Activated CD4-positive, alpha-beta memory T cell treated with anti-CD3 and anti-CD28 coated beads for 36 hours (primary cell): ENCODE data around the gene ADAMTSL3. TPM values are rescaled to one million over a fixed set of nuclear protein-coding genes. Genes with fewer than 3 reads are reported as not detected.
"Not testable (repeated sequence)": the region's sequence is repeated elsewhere in the genome, so short reads cannot be mapped to it uniquely, and the experiment has no call there.

ENCODE experiments used
- CTCF ChIA-PET: fragments of 350-600 bp; sonication (Branson Sonifier 250); formaldehyde crosslinking; loops from one replicate; lab custom pipeline; 2021; ENCODE audit warnings: antibody characterized with exemption, inconsistent platforms; lab: Charles Lee
- POLR2A ChIA-PET: fragments of 350-600 bp; sonication (Branson Sonifier 250); formaldehyde crosslinking; loops from one replicate; lab custom pipeline; 2021; ENCODE audit warnings: antibody characterized with exemption; lab: Charles Lee
- DNase-seq: peaks from one replicate; pipeline ENCODE4 v3.0.0-alpha.2; 2020
- H3K27ac Mint-ChIP-seq: one replicate; pipeline ENCODE4 v1.8.0; 2021; ENCODE audit warnings: mixed read lengths
- H3K27me3 Mint-ChIP-seq: one replicate; pipeline ENCODE4 v1.8.0; 2021; ENCODE audit warnings: mixed read lengths
- H3K36me3 Mint-ChIP-seq: one replicate; pipeline ENCODE4 v1.8.0; 2021; ENCODE audit warnings: mixed read lengths
- H3K4me1 Mint-ChIP-seq: one replicate; pipeline ENCODE4 v1.8.0; 2021; ENCODE audit warnings: low read depth, mixed read lengths
- H3K4me3 Mint-ChIP-seq: one replicate; pipeline ENCODE4 v1.8.0; 2021; ENCODE audit warnings: mild to moderate bottlenecking, mixed read lengths
- H3K9me3 Mint-ChIP-seq: one replicate; pipeline ENCODE4 v1.8.0; 2021; ENCODE audit warnings: mixed read lengths
- intact Hi-C: fragments of 100-400 bp; cut with micrococcal nuclease; formaldehyde crosslinking; loops from one replicate; pipeline ENCODE4 v1.15.1; 2023
- total RNA-seq, 2 experiments: library from RNA; stranded (reverse); gene quantifications; one replicate each; pipeline ENCODE4 v1.2.3, GENCODE V29; 2021

Gene ADAMTSL3
- total RNA-seq, 2 experiments from 2014 or later = not detected

GRCh38 chr15:83960192-83960829 lies 306.4 kb downstream of the ADAMTSL3 start:
- POLR2A ChIA-PET = no interaction called here

GRCh38 chr15:83961311-83961710 lies 307.4 kb downstream of the ADAMTSL3 start:
- POLR2A ChIA-PET = no interaction called here

More at GRCh38 chr15:83960192-83960829, 306.4 kb downstream of the ADAMTSL3 start:
- peaks cover 1% of the 10 kb centered on the region for H3K27me3 Mint-ChIP-seq
- no peak overlapping the region for H3K27ac Mint-ChIP-seq
- peaks cover 14% of the 10 kb centered on the region for H3K9me3 Mint-ChIP-seq
- intact Hi-C loops = no loop called here
- CTCF ChIA-PET = no interaction called here
- DNase-seq = no peak
- H3K4me1 Mint-ChIP-seq = no peaks in the 10 kb centered on the region
- no peak overlapping the region for H3K4me3 Mint-ChIP-seq
- peaks cover 5% of the 10 kb centered on the region for H3K36me3 Mint-ChIP-seq

GRCh38 chr15:83964967-83965366 lies 311.0 kb downstream of the ADAMTSL3 start:
- H3K27ac Mint-ChIP-seq, H3K4me3 Mint-ChIP-seq, H3K4me1 Mint-ChIP-seq, H3K27me3 Mint-ChIP-seq, DNase-seq, POLR2A ChIA-PET, CTCF ChIA-PET, intact Hi-C loops, H3K36me3 Mint-ChIP-seq: not testable (repeated sequence)
- H3K9me3 Mint-ChIP-seq = peaks cover 24% of the 10 kb centered on the region

More at GRCh38 chr15:83961311-83961710, 307.4 kb downstream of the ADAMTSL3 start:
- Mint-ChIP-seq H3K9me3 (peaks cover 14% of the 10 kb centered on the region), H3K27ac (no peak overlapping the region), H3K4me3 (no peak overlapping the region), H3K4me1 (no peaks in the 10 kb centered on the region), H3K27me3 (peaks cover 1% of the 10 kb centered on the region), H3K36me3 (peaks cover 5% of the 10 kb centered on the region)
- intact Hi-C loops = no loop called here
- no peak for DNase-seq
- CTCF ChIA-PET = no interaction called here

GRCh38 chr15:83970295-83970890 lies 316.5 kb downstream of the ADAMTSL3 start:
- CTCF ChIA-PET = no interaction called here

GRCh38 chr15:83971992-83972391 lies 318.1 kb downstream of the ADAMTSL3 start:
- Mint-ChIP-seq H3K27ac (no peak overlapping the region), H3K9me3 (peaks cover 13% of the 10 kb centered on the region)

More at GRCh38 chr15:83970295-83970890, 316.5 kb downstream of the ADAMTSL3 start:
- Mint-ChIP-seq H3K4me1 (no peaks in the 10 kb centered on the region), H3K9me3 (peaks cover 10% of the 10 kb centered on the region), H3K36me3 (no peaks in the 10 kb centered on the region), H3K27me3 (peaks cover 2% of the 10 kb centered on the region), H3K27ac (no peak overlapping the region), H3K4me3 (no peak overlapping the region)
- POLR2A ChIA-PET = no interaction called here
- intact Hi-C loops = no loop called here
- no peak for DNase-seq

GRCh38 chr15:83973816-83974215 lies 319.9 kb downstream of the ADAMTSL3 start:
- H3K36me3 Mint-ChIP-seq = no peaks in the 10 kb centered on the region
- intact Hi-C loops = no loop called here
- H3K4me3 Mint-ChIP-seq = no peak overlapping the region
- H3K9me3 Mint-ChIP-seq = peaks cover 7% of the 10 kb centered on the region
- ChIA-PET CTCF (no interaction called here), POLR2A (no interaction called here)
- no peak overlapping the region for H3K27ac Mint-ChIP-seq
- H3K4me1 Mint-ChIP-seq = no peaks in the 10 kb centered on the region
- no peak for DNase-seq
- H3K27me3 Mint-ChIP-seq = peaks cover 2% of the 10 kb centered on the region

More at GRCh38 chr15:83971992-83972391, 318.1 kb downstream of the ADAMTSL3 start:
- ChIA-PET POLR2A (no interaction called here), CTCF (no interaction called here)
- Mint-ChIP-seq H3K4me3 (no peak overlapping the region), H3K4me1 (no peaks in the 10 kb centered on the region), H3K36me3 (no peaks in the 10 kb centered on the region), H3K27me3 (peaks cover 2% of the 10 kb centered on the region)
- DNase-seq = no peak
- intact Hi-C loops = no loop called here

GRCh38 chr15:83977992-83978391 lies 324.1 kb downstream of the ADAMTSL3 start:
- no peak overlapping the region for H3K4me3 Mint-ChIP-seq
- no peak for DNase-seq
- H3K4me1 Mint-ChIP-seq = no peaks in the 10 kb centered on the region
- peaks cover 2% of the 10 kb centered on the region for H3K27me3 Mint-ChIP-seq
- ChIA-PET POLR2A (interaction anchor here (0.6 kb wide), 1 partner anchor 95 kb away, joined by 4 read pairs; no protein-coding TSS in a partner anchor), CTCF (no interaction called here)
- H3K9me3 Mint-ChIP-seq = peaks cover 7% of the 10 kb centered on the region
- intact Hi-C loops = no loop called here
- no peaks in the 10 kb centered on the region for H3K36me3 Mint-ChIP-seq
- H3K27ac Mint-ChIP-seq = no peak overlapping the region

- Mint-ChIP-seq H3K9me3 (peaks cover 7% of the 10 kb centered on the region), H3K27ac (no peak overlapping the region), H3K36me3 (no peaks in the 10 kb centered on the region), H3K4me1 (no peaks in the 10 kb centered on the region), H3K27me3 (peaks cover 2% of the 10 kb centered on the region), H3K4me3 (no peak overlapping the region)
- DNase-seq = no peak
- ChIA-PET POLR2A (interaction anchor here (0.6 kb wide), 1 partner anchor 96 kb away, joined by 4 read pairs; no protein-coding TSS in a partner anchor), CTCF (no interaction called here)
- intact Hi-C loops = no loop called here
Measured at GRCh38 chr15:83978588-83978987, 324.7 kb downstream of the ADAMTSL3 start.

GRCh38 chr15:83980637-83981036 lies 326.7 kb downstream of the ADAMTSL3 start:
- H3K4me1 Mint-ChIP-seq = no peaks in the 10 kb centered on the region
- no peak overlapping the region for H3K27ac Mint-ChIP-seq
- intact Hi-C loops = no loop called here
- ChIA-PET CTCF (no interaction called here), POLR2A (no interaction called here)
- H3K9me3 Mint-ChIP-seq = peaks cover 7% of the 10 kb centered on the region
- DNase-seq = no peak
- H3K27me3 Mint-ChIP-seq = no peaks in the 10 kb centered on the region
- H3K4me3 Mint-ChIP-seq = no peak overlapping the region
- no peaks in the 10 kb centered on the region for H3K36me3 Mint-ChIP-seq

GRCh38 chr15:83982748-83983147 lies 328.8 kb downstream of the ADAMTSL3 start:
- H3K4me3 Mint-ChIP-seq = no peak overlapping the region
- H3K27ac Mint-ChIP-seq = no peak overlapping the region
- no peaks in the 10 kb centered on the region for H3K27me3 Mint-ChIP-seq
- ChIA-PET CTCF (no interaction called here), POLR2A (interaction anchor here (0.6 kb wide), 1 partner anchor 1709 kb away, joined by 3 read pairs; no protein-coding TSS in a partner anchor)
- H3K9me3 Mint-ChIP-seq = no peaks in the 10 kb centered on the region
- DNase-seq = no peak
- intact Hi-C loops = no loop called here
- H3K36me3 Mint-ChIP-seq = no peaks in the 10 kb centered on the region
- H3K4me1 Mint-ChIP-seq = no peaks in the 10 kb centered on the region

- H3K27ac Mint-ChIP-seq = no peak overlapping the region
- ChIA-PET POLR2A (no interaction called here), CTCF (no interaction called here)
- no peaks in the 10 kb centered on the region for H3K4me1 Mint-ChIP-seq
- no peaks in the 10 kb centered on the region for H3K36me3 Mint-ChIP-seq
- no peaks in the 10 kb centered on the region for H3K27me3 Mint-ChIP-seq
- DNase-seq = no peak
- H3K9me3 Mint-ChIP-seq = no peaks in the 10 kb centered on the region
- H3K4me3 Mint-ChIP-seq = no peak overlapping the region
- intact Hi-C loops = no loop called here
Measured at GRCh38 chr15:83983634-83984458, 329.9 kb downstream of the ADAMTSL3 start.

- H3K4me3 Mint-ChIP-seq = no peak overlapping the region
- no peaks in the 10 kb centered on the region for H3K36me3 Mint-ChIP-seq
- no peaks in the 10 kb centered on the region for H3K27me3 Mint-ChIP-seq
- intact Hi-C loops = no loop called here
- ChIA-PET POLR2A (no interaction called here), CTCF (no interaction called here)
- H3K4me1 Mint-ChIP-seq = no peaks in the 10 kb centered on the region
- DNase-seq = no peak
- no peak overlapping the region for H3K27ac Mint-ChIP-seq
- H3K9me3 Mint-ChIP-seq = no peaks in the 10 kb centered on the region
Measured at GRCh38 chr15:83984601-83985000, 330.7 kb downstream of the ADAMTSL3 start.
